ENCODE data around the gene PATZ1.

The PATZ1 gene

DNA sequence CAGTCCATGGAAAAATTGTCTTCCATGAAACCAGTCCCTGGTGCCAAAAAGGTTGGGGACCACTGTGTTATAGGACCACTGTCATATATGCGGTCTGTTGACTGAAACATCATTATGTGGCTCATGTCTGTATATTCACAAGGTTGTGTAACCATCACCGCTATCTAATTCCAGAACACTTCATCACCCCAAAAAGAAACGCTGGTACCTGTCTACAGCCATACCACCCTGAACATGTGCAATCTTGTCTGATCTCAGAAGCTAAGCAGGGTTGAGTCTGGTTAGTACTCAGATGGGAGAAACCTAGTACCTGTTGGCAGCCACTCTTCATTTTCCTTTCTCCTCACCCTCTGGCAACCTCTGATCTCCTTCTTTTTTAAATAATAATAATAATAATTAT, 41.0 kb downstream of the PATZ1 start:
- no peak for DNase-seq

DNA sequence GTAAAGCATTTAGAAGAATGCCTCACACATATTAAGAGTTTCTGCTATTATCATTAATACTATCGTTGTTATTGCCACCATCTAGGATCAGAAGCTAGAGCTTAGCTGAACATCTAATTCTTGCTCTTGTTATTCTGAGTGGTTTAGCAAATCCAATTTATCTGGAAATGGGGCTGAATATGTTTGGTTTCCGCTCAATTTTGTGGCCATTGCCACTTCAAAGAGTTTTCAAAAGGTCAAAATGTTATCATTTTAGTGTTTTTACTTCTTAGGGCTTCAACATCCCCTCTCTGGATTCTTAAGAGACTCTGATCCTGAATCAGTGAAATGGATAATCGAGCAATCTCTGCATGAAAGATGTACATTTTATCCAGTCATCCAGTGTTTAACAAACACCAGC, 43.6 kb downstream of the PATZ1 start:
- DNase-seq, result no peak

DNA sequence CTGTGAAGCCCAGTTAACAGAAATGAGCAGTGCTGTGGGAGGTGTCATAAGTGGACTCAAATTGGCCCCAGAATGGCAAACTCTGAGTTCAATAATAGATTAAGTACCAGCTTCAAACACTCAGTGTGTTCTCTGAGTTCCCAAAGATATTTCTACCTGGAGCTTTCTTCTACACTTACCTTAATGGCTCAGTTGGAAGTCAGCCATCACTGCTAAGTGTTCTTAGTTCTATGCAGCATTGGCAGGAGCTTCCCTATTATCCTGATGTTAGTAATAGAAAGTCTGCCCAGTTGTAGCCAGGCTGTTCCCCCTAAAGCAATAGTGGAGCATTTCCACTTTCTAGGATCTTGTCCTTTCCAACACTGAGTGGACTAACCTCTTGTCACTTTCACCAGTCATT, 44.1 kb downstream of the PATZ1 start:
- no peak for DNase-seq

DNA sequence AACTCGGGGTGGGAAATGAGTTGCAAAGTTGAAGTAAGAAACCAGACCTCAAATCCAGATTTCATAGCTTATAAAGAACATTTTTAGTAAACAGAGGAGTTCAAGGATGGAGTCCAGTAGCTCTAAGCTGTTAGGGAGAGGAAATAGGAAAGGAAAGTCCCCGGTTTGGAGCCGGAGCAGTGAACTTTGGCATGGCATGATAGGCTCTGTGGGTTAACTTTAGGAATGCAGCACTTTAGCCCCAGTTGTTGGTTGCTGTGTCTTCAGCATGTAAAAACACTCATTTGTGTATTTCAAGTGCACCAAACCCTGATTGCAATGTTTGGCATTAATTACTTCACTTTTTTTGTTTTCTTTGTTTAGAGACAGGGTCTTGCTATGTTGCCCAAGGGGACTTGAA, 45.2 kb downstream of the PATZ1 start:
- no peak for DNase-seq

DNA sequence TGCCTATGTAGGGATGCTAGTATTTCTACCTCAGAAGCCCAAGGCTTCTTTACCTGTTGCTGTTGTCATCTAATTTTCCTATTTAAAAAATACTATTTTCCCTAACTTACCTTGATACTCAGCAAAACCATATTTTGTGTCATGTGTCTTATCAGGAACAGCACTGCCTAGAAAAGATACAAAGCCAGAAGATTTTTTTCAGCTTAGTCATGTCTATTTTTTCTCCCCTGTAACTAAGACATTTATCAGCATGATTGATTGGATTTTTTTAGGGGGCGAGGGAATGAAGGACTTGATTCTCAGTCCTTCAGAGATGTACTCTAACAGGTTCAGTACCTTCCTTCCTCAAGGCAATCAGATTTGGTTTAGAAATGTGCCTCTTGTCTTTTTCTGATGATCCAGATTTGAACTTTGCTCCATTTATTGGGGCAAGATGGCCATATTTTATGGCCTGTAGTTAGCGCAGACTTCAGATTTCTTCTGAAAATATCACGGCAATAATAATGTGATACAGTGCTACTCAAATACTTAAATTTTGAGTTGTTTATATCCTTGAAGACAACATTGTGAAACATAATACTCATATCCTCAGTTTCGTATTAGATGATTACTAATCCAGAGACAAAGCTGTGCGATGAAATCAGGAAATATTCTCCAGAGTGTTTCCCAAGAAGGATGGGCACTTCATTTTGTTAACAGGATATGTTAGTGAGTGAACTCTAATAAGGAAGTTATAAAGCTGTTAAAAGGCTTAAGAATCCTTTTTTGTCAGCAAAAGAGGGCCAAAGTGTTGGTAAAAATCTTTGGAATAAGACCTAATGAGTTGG, 50.1 kb downstream of the PATZ1 start:
- peak; percentile 35 for DNase-seq

DNA sequence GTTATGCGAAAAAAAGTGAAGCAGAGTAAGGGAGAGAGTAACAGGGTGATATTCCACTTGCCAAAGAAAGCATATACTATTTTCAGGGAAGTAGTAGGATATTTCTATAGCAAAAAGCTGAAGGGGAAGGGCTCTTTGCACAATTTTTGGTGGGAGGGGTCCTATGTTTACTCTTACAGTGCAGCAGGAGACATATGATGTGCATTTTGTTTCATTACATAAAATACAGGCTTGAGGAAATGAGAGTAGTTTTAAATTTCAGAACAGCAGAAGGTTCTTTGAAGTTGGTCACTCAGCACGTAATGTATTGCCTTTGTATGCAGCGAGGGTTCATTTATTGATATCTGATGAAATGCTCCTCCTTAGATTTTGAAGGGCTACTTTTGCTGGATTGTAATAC, 50.8 kb downstream of the PATZ1 start:
- DNase-seq, result no peak

DNA sequence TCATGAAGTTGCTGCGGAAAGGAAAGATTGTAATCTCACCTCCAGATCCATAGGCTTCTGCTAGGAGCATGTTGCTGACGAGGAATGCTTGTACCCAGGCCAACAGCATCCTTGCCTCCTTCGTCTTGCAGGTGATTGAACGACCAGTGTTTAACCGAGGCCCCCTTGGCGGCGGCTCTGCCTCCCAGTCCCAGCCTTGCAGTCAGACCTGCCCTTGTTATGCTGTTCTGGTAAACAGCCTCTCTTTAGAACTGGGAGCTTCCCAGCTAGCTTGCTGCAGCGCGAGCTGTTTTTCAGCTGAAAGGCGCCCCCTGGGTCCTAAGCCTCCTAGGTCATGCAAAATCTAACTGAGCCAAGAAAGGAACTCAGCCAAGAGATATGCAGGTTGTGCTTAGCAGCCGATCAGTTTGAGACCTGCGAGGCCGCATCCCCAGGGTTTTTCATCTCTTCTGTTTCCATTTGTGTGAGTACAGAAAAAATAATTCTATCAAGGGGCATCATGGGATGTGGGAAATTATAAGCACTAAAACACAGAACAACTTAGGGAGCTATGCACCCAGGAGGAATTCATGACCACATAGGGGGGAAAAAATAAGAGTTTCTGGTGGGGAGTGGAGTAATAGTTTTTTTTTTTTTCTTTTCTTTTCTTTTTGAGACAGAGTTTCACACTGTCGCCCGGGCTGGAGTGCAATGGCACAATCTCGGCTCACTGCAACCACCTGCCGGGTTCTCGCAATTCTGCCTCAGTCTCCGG, 53.7 kb downstream of the PATZ1 start, which contains the start of gene PIK3IP1:
Gene PIK3IP1, minus strand, starts transcription at position 253 of the 754 bp plus-strand sequence. Its CDS starts 144 bp downstream, at position 109.
- peak; percentile 92 for DNase-seq

DNA sequence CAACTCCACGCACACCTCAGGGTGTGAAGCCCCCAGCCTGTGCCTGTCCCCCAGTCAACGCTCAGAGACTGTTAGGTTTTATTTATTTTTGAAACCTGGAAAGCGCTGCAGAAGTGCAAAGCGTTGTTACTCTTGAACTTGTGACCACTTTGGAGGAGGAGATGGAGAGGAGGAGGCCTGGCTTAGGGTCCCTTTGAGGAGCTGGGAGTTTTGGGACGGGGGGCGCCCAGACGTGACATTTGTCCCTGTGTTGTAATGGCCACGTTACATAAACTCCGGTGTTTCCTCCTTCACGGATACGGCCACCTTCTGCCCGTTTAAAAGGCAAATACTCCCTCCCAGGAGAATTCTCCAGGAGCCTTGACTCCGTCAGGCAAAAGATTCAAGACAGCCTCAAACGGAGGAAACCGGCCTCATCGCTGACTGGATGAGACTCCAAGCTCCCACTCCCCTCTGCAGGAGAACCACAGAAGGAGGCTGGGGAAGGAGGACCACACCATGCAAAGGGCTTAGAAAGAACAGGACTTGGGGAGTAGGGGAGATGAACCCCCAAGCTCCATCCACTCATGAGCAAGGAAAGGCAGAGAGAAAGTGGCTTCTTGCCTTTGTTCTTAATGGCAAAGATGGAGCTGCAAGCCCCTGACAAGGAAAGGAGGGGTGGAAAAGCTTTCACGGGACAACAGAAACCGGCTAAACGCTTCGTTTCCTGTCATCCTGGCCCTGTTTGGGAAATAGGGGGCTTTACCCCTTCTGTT, 54.5 kb downstream of the PATZ1 start:
- peak; percentile 46 for DNase-seq

DNA sequence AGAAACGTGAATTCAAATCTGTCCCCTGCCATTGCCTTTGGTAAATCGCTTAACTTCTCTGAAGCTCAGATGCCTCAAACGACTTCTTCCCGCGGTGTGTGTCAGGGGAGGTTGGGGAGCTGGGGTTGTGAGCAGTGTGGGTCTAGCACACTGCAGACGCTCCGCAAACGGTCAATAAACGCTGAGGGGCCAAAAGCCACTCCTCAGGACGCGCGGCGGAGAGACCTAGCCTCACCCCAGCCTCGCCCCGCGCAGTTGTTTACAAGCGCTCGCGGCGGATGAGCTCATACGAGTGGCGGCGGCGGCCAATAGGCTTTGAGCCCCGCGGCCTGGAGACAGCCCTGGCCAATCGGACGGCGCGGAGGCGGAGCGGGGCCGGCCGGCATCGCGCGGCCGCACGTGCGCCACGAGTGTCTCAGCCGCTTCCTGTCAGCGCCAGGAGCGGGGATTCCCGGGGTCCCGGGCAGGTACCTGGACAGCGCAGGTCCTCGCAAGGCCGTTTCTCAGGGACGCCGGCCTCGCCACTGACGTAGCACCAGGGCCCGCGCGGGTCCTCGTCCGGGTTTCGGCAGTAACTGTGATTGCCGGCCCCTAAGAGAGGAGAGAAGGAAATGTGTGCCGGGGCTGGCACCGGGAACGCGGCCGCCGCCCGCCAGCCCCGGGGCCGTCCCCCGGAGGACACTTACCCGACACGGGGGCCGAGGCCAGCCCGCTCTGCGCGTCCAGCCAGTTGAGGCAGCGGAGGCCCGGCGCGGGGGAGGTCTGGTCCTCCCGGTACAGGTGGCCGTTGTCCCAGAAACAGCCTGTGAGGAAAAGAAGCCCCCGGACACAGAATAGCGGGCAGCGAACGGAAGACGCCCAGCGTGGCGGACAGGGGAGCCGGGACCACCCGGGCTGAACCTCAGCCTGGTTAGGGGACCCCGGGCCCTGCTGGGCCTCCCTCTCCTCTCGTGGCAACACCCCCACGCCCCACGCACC, 55.4 kb downstream of the PATZ1 start:
- DNase-seq, result peak; percentile 92

DNA sequence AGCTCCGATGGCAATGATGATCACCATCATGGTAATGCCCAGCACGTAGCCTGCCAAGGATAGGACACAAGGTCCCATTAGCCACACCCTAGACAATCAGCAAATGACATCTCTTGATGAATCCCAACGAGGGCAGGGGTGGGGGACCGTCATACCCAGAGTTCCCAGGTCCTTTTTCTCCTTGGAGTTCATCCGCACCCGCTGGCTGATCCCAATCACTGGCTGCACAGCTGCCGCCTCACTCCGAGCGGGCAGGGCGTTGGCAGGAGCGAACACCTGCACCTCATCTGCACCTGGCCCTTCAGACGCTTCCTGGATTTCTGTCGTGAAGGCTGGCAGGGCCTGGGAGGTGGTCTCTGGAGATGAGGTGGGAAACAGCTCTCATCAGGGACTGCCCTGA, 56.8 kb downstream of the PATZ1 start:
- no peak for DNase-seq

DNA sequence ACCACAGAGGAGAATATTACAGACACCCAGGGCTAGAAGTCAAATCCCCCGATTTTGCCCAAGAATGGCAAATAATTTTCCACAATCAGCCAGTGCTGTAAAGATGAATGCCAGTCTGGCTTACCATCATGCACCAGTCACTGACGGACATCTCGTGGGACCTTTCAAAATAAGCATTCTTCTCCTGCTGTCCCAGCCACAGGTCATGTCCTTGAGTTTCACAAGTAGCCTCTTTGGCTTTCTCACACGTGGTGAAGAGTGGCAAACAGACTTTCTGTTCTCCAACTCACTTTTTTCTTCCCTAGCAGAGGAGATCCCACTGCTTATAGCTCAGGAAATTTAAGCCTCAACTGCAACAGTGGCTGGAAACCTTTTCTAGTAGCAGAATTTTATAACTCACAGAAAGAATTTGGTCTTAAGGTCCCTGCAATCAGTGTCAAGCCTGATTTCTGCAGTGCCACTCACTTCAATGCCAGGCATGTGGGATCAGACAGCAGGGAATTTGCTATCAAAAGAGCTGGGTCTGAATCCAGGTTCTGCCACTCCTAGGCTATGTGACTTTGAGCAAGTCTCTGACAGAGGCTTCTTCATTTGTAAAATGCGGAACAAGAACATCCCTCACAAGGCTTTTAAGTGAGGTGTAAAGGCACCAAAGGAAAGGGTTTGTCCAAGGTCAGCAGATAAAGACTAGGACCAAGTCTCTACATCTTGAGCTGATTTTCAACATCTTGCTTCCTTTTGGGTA, 57.5 kb downstream of the PATZ1 start:
- DNase-seq, result no peak

DNA sequence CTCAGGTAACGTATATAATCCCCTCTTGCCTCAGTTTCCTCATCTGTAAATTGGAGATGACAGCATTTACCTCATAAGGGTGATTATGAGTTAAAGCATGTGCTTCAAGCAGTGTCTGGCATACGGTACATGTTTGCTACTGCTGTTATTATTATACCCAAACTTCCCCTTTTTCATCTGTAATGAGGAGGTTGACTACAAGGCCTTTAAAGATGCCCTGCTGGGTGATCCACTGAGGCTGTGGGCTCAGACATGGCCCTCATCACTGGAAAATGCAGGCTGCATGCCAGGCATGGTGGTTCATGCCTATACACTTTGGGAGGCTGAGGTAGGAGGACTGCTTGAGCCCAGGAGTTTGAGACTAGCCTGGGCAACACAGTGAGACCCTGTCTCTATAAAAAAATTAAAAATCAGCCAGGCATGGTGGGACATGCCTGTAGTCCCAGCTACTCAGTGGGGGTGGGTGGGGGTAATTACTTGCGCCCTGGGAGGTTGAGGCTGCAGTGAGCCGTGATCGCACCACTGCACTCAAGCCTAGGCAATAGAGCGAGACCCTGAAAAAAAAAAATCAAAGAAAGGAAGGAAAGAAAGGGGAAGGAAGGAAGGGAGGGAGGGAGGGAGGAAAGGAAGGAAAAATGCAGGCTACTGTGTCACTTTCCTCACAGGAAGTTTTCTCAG, 58.2 kb downstream of the PATZ1 start:
- peak; percentile 25 for DNase-seq

DNA sequence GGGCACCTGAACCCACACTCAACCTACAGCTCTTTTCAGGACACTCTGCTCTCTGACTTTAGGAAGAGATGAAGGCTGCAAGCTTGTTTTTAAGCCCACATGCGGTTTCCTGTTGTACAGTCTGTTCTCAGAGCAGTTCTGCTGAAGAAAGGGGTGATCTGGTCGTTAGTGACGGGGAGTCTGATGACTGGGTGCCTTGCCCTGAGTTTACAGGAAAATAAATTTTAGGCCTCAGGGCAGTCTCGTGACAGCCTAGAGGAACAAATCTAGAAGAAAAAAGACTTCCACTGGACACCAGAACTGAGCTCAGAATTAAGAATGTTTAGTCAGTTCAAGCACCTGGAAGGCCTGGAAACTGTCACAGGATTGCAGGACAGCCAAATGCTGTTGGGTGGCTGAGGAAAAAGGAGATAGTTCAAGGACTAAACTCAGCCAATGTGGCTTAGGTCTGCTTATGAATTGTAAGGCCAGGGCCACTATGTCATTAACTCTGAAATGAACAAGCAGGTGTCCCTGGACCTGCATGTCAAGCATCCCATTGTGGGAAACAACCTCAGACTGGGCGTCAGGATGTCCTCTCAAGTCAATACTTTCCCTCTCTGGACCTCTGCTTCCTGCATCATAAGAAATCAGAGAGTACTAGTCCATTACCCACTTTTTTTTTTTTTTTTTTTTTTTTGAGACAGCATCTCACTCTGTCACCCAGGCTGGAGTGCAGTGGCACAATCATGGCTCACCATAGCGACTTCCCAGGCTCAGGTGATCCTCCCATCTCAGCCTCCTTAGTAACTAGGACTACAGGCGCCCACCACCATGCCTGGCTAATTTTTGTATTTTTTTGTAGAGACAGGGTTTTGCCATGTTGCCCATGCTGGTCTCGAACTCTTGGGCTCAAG, 59.5 kb downstream of the PATZ1 start:
- DNase-seq, result no peak

DNA sequence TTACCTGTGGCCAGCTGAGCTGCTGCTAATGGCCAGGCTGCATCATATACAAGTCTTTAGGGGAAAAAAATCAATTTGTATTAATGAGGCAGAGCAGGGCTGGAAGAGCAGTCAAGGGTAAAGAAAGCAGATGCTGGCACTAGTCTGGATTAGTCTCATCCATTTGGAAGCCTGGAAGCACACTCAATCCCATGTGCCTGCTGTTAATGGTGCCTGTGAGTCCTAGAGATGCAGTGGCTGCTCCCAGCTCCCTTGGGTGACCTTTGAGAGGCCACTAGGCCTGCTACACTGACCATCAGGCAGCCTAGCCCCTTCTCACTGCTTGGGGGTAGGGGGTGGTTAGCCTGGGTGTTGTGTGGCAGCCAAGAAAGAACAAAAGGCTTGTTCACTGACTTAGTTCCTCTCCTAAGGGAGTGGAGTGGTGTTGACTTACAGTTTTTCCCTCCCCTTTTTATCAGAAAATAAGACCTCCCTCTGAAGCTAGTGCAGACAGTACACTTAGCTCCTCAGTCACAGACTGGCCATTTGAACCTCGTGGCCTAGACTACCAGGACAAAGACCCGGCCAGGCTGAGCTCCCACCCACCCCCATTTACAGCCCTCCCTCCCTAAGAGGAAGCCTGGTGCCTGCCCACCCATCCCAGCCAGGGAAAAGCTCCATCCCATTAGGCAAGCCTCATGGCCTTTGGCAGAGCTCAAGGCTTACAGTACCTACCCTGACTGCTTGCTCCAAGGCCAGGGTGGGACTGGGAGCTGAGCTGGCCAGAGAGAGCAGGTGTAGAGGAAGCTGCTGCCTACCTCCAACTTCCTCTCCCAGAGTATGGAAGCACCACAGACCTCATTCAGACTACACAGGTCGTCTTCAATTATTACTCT, 61.6 kb downstream of the PATZ1 start:
- DNase-seq, result peak; percentile 30

DNA sequence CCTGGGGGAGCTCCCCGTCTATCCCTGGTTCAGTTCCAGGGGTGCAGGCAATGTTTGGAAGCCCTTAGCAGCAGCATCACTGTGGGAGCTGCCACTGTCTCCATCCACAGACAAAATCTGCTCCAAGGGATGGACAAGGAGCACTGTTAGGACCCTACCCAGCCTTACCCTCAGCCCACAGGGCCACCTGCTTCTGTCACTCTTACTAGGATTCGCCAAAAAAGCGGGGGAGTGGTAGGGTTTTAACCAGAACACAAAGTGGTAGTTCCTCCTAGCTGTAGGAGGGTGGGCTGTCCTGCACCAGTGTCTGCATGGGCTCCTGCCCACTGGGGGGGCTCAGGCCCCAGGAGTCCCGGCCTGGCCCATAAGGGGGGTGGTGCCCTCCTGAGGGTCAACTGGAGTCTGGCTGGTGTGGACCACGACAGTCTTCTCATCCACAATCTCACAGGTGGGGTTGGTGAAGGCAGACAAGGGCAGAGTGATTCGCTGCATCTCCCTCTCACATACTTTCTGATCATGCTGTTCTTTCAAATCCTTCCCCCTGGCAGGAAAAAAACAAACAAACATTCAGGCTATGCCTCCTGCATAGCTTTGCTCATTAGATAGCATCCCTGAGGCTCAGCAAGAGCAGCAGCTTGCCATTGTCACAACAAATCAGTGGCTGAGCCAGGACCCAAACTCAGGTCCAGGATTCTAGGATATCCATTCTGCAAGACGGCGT, 63.2 kb downstream of the PATZ1 start:
- no peak for DNase-seq

DNA sequence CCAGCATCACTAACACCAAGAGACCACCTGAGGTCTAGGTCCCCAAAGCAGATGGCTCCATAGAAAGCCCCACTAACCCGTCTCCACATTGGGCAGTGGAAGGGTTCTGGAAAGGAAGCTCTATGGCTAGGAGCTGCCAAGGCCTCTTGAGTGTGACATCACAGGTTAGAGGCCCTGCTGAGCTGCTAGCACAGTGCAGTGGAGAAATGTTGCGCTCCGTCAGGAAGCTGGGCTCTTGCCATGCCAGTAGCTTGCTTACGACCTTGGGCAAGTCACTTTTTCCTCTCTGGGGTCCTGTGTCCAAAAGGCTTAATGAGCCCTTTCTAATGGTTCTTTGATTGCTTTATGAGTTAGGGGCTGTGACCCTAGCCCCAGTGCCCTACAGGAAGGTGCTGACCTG, 64.4 kb downstream of the PATZ1 start:
- DNase-seq, result no peak

DNA sequence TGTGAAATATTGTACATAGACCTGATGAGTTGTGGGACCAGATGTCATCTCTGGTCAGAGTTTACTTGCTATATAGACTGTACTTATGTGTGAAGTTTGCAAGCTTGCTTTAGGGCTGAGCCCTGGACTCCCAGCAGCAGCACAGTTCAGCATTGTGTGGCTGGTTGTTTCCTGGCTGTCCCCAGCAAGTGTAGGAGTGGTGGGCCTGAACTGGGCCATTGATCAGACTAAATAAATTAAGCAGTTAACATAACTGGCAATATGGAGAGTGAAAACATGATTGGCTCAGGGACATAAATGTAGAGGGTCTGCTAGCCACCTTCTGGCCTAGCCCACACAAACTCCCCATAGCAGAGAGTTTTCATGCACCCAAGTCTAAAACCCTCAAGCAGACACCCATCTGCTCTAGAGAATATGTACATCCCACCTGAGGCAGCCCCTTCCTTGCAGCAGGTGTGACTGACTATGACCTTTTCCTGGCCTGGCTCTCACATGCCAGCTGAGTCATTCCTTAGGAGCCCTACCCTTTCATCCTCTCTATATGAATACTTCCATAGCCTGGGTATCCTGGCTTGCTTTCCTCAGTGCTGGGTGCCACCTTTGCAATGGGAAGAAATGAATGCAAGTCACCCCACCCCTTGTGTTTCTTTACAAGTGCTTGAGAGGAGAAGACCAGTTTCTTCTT, 66.2 kb downstream of the PATZ1 start:
- no peak for DNase-seq

DNA sequence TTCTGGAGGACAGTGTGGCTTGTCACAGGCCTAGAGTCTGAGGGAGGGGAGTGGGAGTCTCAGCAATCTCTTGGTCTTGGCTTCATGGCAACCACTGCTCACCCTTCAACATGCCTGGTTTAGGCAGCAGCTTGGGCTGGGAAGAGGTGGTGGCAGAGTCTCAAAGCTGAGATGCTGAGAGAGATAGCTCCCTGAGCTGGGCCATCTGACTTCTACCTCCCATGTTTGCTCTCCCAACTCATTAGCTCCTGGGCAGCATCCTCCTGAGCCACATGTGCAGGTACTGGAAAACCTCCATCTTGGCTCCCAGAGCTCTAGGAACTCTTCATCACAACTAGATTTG, 66.8 kb downstream of the PATZ1 start:
- no peak for DNase-seq

Measured in OCI-M1 (cell line).